Prostate gland (tissue), 2 donors: ENCODE results near the gene SRGAP1. TPM values are rescaled to one million over a fixed set of nuclear protein-coding genes. Genes with fewer than 3 reads are reported as not detected.

Experiments
- DNase-seq: peaks from one replicate; pipeline ENCODE4 v3.0.0-alpha.2; 2019; ENCODE audit warnings: low spot score
- H3K27ac ChIP-seq, 2 donors: fragments of 200-600 bp; sonication (generic); 2 replicates each; pipeline ENCODE4 v1.5.1; 2017 to 2019
- H3K27me3 ChIP-seq: fragments of 200-600 bp; sonication (generic); replicated peaks from 2 replicates; pipeline ENCODE4 v1.5.1; 2019; ENCODE audit not compliant: insufficient read depth
- H3K36me3 ChIP-seq, 2 donors: fragments of 200-600 bp; sonication (generic); 1 replicate in 1 of 2; 2 replicates in 1 of 2; pipeline versions ENCODE4 v1.5.1 to v1.8.1; 2017 to 2019
- H3K4me1 ChIP-seq: fragments of 200-600 bp; sonication (generic); replicated peaks from 2 replicates; pipeline ENCODE4 v1.5.1; 2019
- H3K4me3 ChIP-seq, 2 donors: fragments of 200-600 bp; sonication (generic); 2 replicates each; pipeline ENCODE4 v1.5.1; 2017 to 2019
- H3K9me3 ChIP-seq: fragments of 200-600 bp; sonication (generic); 2 replicates; pipeline ENCODE4 v1.5.1; 2017
- CTCF ChIP-seq, 4 experiments: fragments of 200-600 bp in 2 of 4; fragments of 450-650 bp in 2 of 4; sonication (generic) in 2 of 4; IDR thresholded peaks; 1 replicate in 3 of 4; 2 replicates in 1 of 4; pipeline ENCODE4 v1.5.1; 2016 to 2019; ENCODE audit warnings: antibody characterized with exemption in 4 of 4, mild to moderate bottlenecking in 2 of 4, moderate library complexity in 2 of 4
- POLR2A ChIP-seq: fragments of 450-650 bp; IDR thresholded peaks from one replicate; pipeline ENCODE4 v1.6.1; 2016; ENCODE audit warnings: antibody characterized with exemption, mild to moderate bottlenecking
- POLR2AphosphoS5 ChIP-seq: sonication (generic); formaldehyde crosslinking; IDR thresholded peaks from one replicate; pipeline ENCODE4 v1.6.1; 2017; ENCODE audit warnings: antibody characterized with exemption
- WGBS: methylation state at CpG from one replicate; pipeline ENCODE4 v1.1.5; 2018; 5-methylcytosine and 5-hydroxymethylcytosine counted together
- intact Hi-C: fragments of 100-400 bp; cut with DNase I; formaldehyde crosslinking; loops from one replicate; pipeline ENCODE4 v1.14.2; 2022
- total RNA-seq, 2 donors: library from RNA; depleted of rRNA; stranded (reverse); fragments of >200 nt; gene quantifications; one replicate each; pipeline ENCODE4 v1.1.0, GENCODE V29; 2016

SRGAP1 gene
- total RNA-seq, 2 donors from 2014 or later = 4.6 to 16.1 TPM

- DNase-seq = no peak
- Histone ChIP-seq H3K27ac (no peak overlapping the region), H3K4me1 (no peaks in the 10 kb centered on the region), H3K9me3 (no peaks in the 10 kb centered on the region), H3K36me3 (no peaks in the 10 kb centered on the region), H3K27me3 (no peaks in the 10 kb centered on the region), H3K4me3 (no peak overlapping the region)
- intact Hi-C loops = no loop called here
- TF ChIP-seq POLR2AphosphoS5 (no peak), POLR2A (no peak), CTCF (IDR thresholded peaks at IDR 0.05) (no peak)
- WGBS = 96% methylated on average over 4 of the region's 4 CpGs
Observed at GRCh38 chr12:63904653-63905052, 60.2 kb downstream of the SRGAP1 start.

GRCh38 chr12:63905544-63905943 lies 61.0 kb downstream of the SRGAP1 start:
- WGBS = 84% methylated on average over 4 of the region's 4 CpGs
- TF ChIP-seq CTCF (IDR thresholded peaks at IDR 0.05) = no peak
- no peak for TF ChIP-seq POLR2AphosphoS5
- TF ChIP-seq POLR2A = no peak
- Histone ChIP-seq H3K4me3 (no peak overlapping the region), H3K27ac (no peak overlapping the region), H3K4me1 (no peaks in the 10 kb centered on the region), H3K36me3 (no peaks in the 10 kb centered on the region), H3K27me3 (no peaks in the 10 kb centered on the region), H3K9me3 (no peaks in the 10 kb centered on the region)
- no peak for DNase-seq
- intact Hi-C loops = no loop called here

GRCh38 chr12:63906876-63907275 lies 62.4 kb downstream of the SRGAP1 start:
- no peak overlapping the region for H3K27ac ChIP-seq
- H3K4me1 ChIP-seq = no peaks in the 10 kb centered on the region
- no peak for DNase-seq
- no peak for TF ChIP-seq POLR2A
- no peak for TF ChIP-seq POLR2AphosphoS5
- TF ChIP-seq CTCF (IDR thresholded peaks at IDR 0.05) = no peak
- no peaks in the 10 kb centered on the region for H3K9me3 ChIP-seq
- intact Hi-C loops = no loop called here
- no peaks in the 10 kb centered on the region for H3K27me3 ChIP-seq
- 89% methylated on average over 1 of the region's 1 CpG for WGBS
- H3K36me3 ChIP-seq = no peaks in the 10 kb centered on the region
- H3K4me3 ChIP-seq = no peak overlapping the region

GRCh38 chr12:63907561-63907960 lies 63.1 kb downstream of the SRGAP1 start:
- intact Hi-C loops = no loop called here
- DNase-seq = no peak
- Histone ChIP-seq H3K27me3 (no peaks in the 10 kb centered on the region), H3K4me3 (no peak overlapping the region), H3K27ac (no peak overlapping the region), H3K4me1 (no peaks in the 10 kb centered on the region), H3K9me3 (no peaks in the 10 kb centered on the region), H3K36me3 (no peaks in the 10 kb centered on the region)
- no peak for TF ChIP-seq POLR2A
- TF ChIP-seq POLR2AphosphoS5 = no peak
- no peak for TF ChIP-seq CTCF (IDR thresholded peaks at IDR 0.05)
- 85% methylated on average over 2 of the region's 2 CpGs for WGBS

- no peak for TF ChIP-seq CTCF (IDR thresholded peaks at IDR 0.05)
- Histone ChIP-seq H3K9me3 (no peaks in the 10 kb centered on the region), H3K4me3 (no peak overlapping the region), H3K4me1 (no peaks in the 10 kb centered on the region), H3K27ac (no peak overlapping the region), H3K27me3 (no peaks in the 10 kb centered on the region), H3K36me3 (no peaks in the 10 kb centered on the region)
- intact Hi-C loops = no loop called here
- no peak for DNase-seq
- 48% methylated on average over 1 of the region's 1 CpG for WGBS
Observed at GRCh38 chr12:63909746-63910145, 65.2 kb downstream of the SRGAP1 start.
